ENCODE results near the gene CUZD1.

- TF ChIP-seq POLR2AphosphoS5 (IDR thresholded peaks at IDR 0.05; ENCODE audit: low read depth, low read length) (no peak), SPI1 (IDR thresholded peaks at IDR 0.05; ENCODE audit: low read depth, low read length) (no peak), TAF1 (IDR thresholded peaks at IDR 0.05; ENCODE audit: low read depth, low read length) (no peak), POLR2A (IDR thresholded peaks at IDR 0.05; ENCODE audit: low read depth, low read length) (no peak), POU2F2 (IDR thresholded peaks at IDR 0.05; ENCODE audit: low read depth, low read length) (no peak), PAX5 (IDR thresholded peaks at IDR 0.05; ENCODE audit: insufficient read depth, low read length, severe bottlenecking) (no peak)
Measured at GRCh38 chr10:122798704-122799231, 46.9 kb downstream of the CUZD1 start.

Measured in GM12891 (cell line).